ENCODE data around the gene NRXN3.

The NRXN3 gene

GRCh38 chr14:79899610-79900009, 1729.4 kb downstream of the NRXN3 start:
- DNase-seq = no peak

GRCh38 chr14:79904497-79904896, 1734.3 kb downstream of the NRXN3 start:
- no peak for DNase-seq

GRCh38 chr14:79906994-79907393, 1736.8 kb downstream of the NRXN3 start:
- DNase-seq = no peak

GRCh38 chr14:79910086-79910485, 1739.9 kb downstream of the NRXN3 start:
- DNase-seq = no peak

GRCh38 chr14:79911744-79912143, 1741.6 kb downstream of the NRXN3 start:
- no peak for DNase-seq

- DNase-seq = no peak
Observed at GRCh38 chr14:79914595-79914994, 1744.4 kb downstream of the NRXN3 start.

- DNase-seq = no peak
Observed at GRCh38 chr14:79915406-79915805, 1745.2 kb downstream of the NRXN3 start.

GRCh38 chr14:79916281-79916680, 1746.1 kb downstream of the NRXN3 start:
- DNase-seq = no peak

GRCh38 chr14:79916892-79917291, 1746.7 kb downstream of the NRXN3 start:
- DNase-seq = no peak
